ENCODE measurements around the gene SPATC1L. TPM values are rescaled to one million over a fixed set of nuclear protein-coding genes. Genes with fewer than 3 reads are reported as not detected.

The SPATC1L gene
- total RNA-seq, 2 donors from 2014 or later = 6.2 to 6.9 TPM

- intact Hi-C loops (cut with DNase I) = no loop called here
- peaks cover 4% of the 10 kb centered on the region for H3K36me3 ChIP-seq
- DNase-seq = no peak
- no peaks in the 10 kb centered on the region for H3K27me3 ChIP-seq
- H3K9me3 ChIP-seq = no peaks in the 10 kb centered on the region
- no peak for TF ChIP-seq CTCF (IDR thresholded peaks at IDR 0.05)
- no peaks in the 10 kb centered on the region for H3K4me1 ChIP-seq
- no peak overlapping the region for H3K27ac ChIP-seq
- H3K4me3 ChIP-seq = no peak overlapping the region
- H3K9ac ChIP-seq (ENCODE audit: low read depth in 2 of 2, low read length in 2 of 2) = no peak overlapping the region
These were observed 30.4 kb upstream of the SPATC1L start for GRCh38 chr21:46214478-46215340.

GRCh38 chr21:46213620-46214286 lies 29.5 kb upstream of the SPATC1L start:
- intact Hi-C loops (cut with DNase I) = no loop called here
- TF ChIP-seq CTCF (IDR thresholded peaks at IDR 0.05) = no peak
- Histone ChIP-seq H3K4me3 (no peak overlapping the region), H3K9me3 (no peaks in the 10 kb centered on the region), H3K27me3 (no peaks in the 10 kb centered on the region), H3K4me1 (no peaks in the 10 kb centered on the region), H3K27ac (no peak overlapping the region), H3K36me3 (peaks cover 4% of the 10 kb centered on the region), H3K9ac (ENCODE audit: low read depth in 2 of 2, low read length in 2 of 2) (no peak overlapping the region)
- no peak for DNase-seq

- intact Hi-C loops (cut with DNase I) = no loop called here
- no peaks in the 10 kb centered on the region for H3K9me3 ChIP-seq
- no peak for TF ChIP-seq CTCF (IDR thresholded peaks at IDR 0.05)
- H3K27me3 ChIP-seq = no peaks in the 10 kb centered on the region
- H3K4me1 ChIP-seq = no peaks in the 10 kb centered on the region
- H3K9ac ChIP-seq (ENCODE audit: low read depth in 2 of 2, low read length in 2 of 2) = no peak overlapping the region
- H3K27ac ChIP-seq = no peak overlapping the region
- DNase-seq = no peak
- peaks cover 4% of the 10 kb centered on the region for H3K36me3 ChIP-seq
- no peak overlapping the region for H3K4me3 ChIP-seq
These were observed 28.6 kb upstream of the SPATC1L start for GRCh38 chr21:46212721-46213484.

- H3K36me3 ChIP-seq = peaks cover 8% of the 10 kb centered on the region
- H3K27ac ChIP-seq = no peak overlapping the region
- H3K4me1 ChIP-seq = no peaks in the 10 kb centered on the region
- TF ChIP-seq CTCF (IDR thresholded peaks at IDR 0.05) = no peak
- no peak for DNase-seq
- no peak overlapping the region for H3K9ac ChIP-seq (ENCODE audit: low read depth in 2 of 2, low read length in 2 of 2)
- intact Hi-C loops (cut with DNase I) = no loop called here
- H3K4me3 ChIP-seq = no peak overlapping the region
- no peaks in the 10 kb centered on the region for H3K27me3 ChIP-seq
- no peaks in the 10 kb centered on the region for H3K9me3 ChIP-seq
These were observed 27.8 kb upstream of the SPATC1L start for GRCh38 chr21:46211786-46212720.
